SJSA1 (cell line): ENCODE results near the gene UNC13C. TPM values are rescaled to one million over a fixed set of nuclear protein-coding genes. Genes with fewer than 3 reads are reported as not detected.
"Not testable (repeated sequence)": the region's sequence is repeated elsewhere in the genome, so short reads cannot be mapped to it uniquely, and the experiment has no call there.

Source experiments
- DNase-seq, 2 experiments: peaks; one replicate each; pipeline ENCODE4 v3.0.0-alpha.2; 2015 to 2020; ENCODE audit warnings: low spot score in 2 of 2, low read depth in 1 of 2
- H3K27ac ChIP-seq: fragments of 250-450 bp; sonication (Bioruptor Pico); 2 replicates; pipeline ENCODE4 v1.5.1; 2020; ENCODE audit warnings: mild to moderate bottlenecking, moderate library complexity
- H3K27me3 ChIP-seq: fragments of 250-450 bp; sonication (Bioruptor Pico); replicated peaks from 2 replicates; pipeline ENCODE4 v1.5.1; 2020; ENCODE audit warnings: mild to moderate bottlenecking, moderate library complexity
- H3K36me3 ChIP-seq: fragments of 250-450 bp; sonication (Bioruptor Pico); 2 replicates; pipeline ENCODE4 v1.5.1; 2020; ENCODE audit warnings: mild to moderate bottlenecking
- H3K4me1 ChIP-seq: fragments of 250-450 bp; sonication (Bioruptor Pico); replicated peaks from 2 replicates; pipeline ENCODE4 v1.6.1; 2021; ENCODE audit warnings: mild to moderate bottlenecking
- H3K4me3 ChIP-seq: fragments of 250-450 bp; sonication (Bioruptor Pico); 2 replicates; pipeline ENCODE4 v1.5.1; 2020; ENCODE audit warnings: mild to moderate bottlenecking
- H3K9me3 ChIP-seq: fragments of 250-450 bp; sonication (Bioruptor Pico); replicated peaks from 2 replicates; pipeline ENCODE4 v1.5.1; 2020; ENCODE audit warnings: mild to moderate bottlenecking
- total RNA-seq: library from RNA; depleted of rRNA; stranded (reverse); fragments of >200 nt; shearing (Covaris generic); gene quantifications from 2 replicates; pipeline ENCODE4 v1.2.3, GENCODE V29; 2014

Gene UNC13C
- total RNA-seq, 1 experiment from 2014 or later = not detected

GRCh38 chr15:54388746-54389145, 410.5 kb downstream of the UNC13C start:
- no peaks in the 10 kb centered on the region for H3K27me3 ChIP-seq
- H3K4me3 ChIP-seq = no peak overlapping the region
- H3K36me3 ChIP-seq = no peaks in the 10 kb centered on the region
- DNase-seq = no peak
- H3K27ac ChIP-seq = no peak overlapping the region
- H3K9me3 ChIP-seq = 0 out of 2 replicates have a peak, but pooled peaks cover 2% of the 10 kb centered on the region
- H3K4me1 ChIP-seq = no peaks in the 10 kb centered on the region

GRCh38 chr15:54410481-54410880, 432.2 kb downstream of the UNC13C start:
- Histone ChIP-seq H3K36me3 (no peaks in the 10 kb centered on the region), H3K4me1 (no peaks in the 10 kb centered on the region), H3K9me3 (0 out of 2 replicates have a peak, but pooled peaks cover 2% of the 10 kb centered on the region), H3K27ac (no peak overlapping the region), H3K27me3 (no peaks in the 10 kb centered on the region), H3K4me3 (no peak overlapping the region)
- DNase-seq = no peak

GRCh38 chr15:54424171-54424570, 445.9 kb downstream of the UNC13C start:
- no peak for DNase-seq
- H3K9me3 ChIP-seq = no peaks in the 10 kb centered on the region; the same call in 1 of the 2 replicates
- no peaks in the 10 kb centered on the region for H3K4me1 ChIP-seq
- H3K4me3 ChIP-seq = no peak overlapping the region
- no peak overlapping the region for H3K27ac ChIP-seq
- H3K36me3 ChIP-seq = no peaks in the 10 kb centered on the region
- H3K27me3 ChIP-seq = no peaks in the 10 kb centered on the region

GRCh38 chr15:54428596-54428995, 450.4 kb downstream of the UNC13C start:
- H3K9me3 ChIP-seq = no peaks in the 10 kb centered on the region; the same call in none of the 2 replicates
- no peak overlapping the region for H3K4me3 ChIP-seq
- H3K36me3 ChIP-seq = no peaks in the 10 kb centered on the region
- no peaks in the 10 kb centered on the region for H3K4me1 ChIP-seq
- no peak for DNase-seq
- no peak overlapping the region for H3K27ac ChIP-seq
- H3K27me3 ChIP-seq = no peaks in the 10 kb centered on the region

GRCh38 chr15:54450288-54450687, 472.0 kb downstream of the UNC13C start:
- not testable (repeated sequence) for H3K4me1 ChIP-seq, H3K9me3 ChIP-seq, DNase-seq

GRCh38 chr15:54456413-54456812, 478.2 kb downstream of the UNC13C start:
- H3K9me3 ChIP-seq = 0 out of 2 replicates have a peak, but pooled peaks cover 7% of the 10 kb centered on the region
- H3K36me3 ChIP-seq = no peaks in the 10 kb centered on the region
- no peak overlapping the region for H3K4me3 ChIP-seq
- H3K4me1 ChIP-seq = no peaks in the 10 kb centered on the region
- H3K27ac ChIP-seq = no peak overlapping the region
- H3K27me3 ChIP-seq = no peaks in the 10 kb centered on the region
- no peak for DNase-seq

More at GRCh38 chr15:54450288-54450687, 472.0 kb downstream of the UNC13C start:
- H3K36me3 ChIP-seq, H3K4me3 ChIP-seq, H3K27ac ChIP-seq, H3K27me3 ChIP-seq: not testable (repeated sequence)

- H3K27me3 ChIP-seq = no peaks in the 10 kb centered on the region
- peaks cover 13% of the 10 kb centered on the region for H3K9me3 ChIP-seq
- H3K36me3 ChIP-seq = no peaks in the 10 kb centered on the region
- no peak for DNase-seq
- no peak overlapping the region for H3K4me3 ChIP-seq
- H3K4me1 ChIP-seq = no peaks in the 10 kb centered on the region
- H3K27ac ChIP-seq = no peak overlapping the region
Observed at GRCh38 chr15:54462511-54462913, 484.3 kb downstream of the UNC13C start.

GRCh38 chr15:54481819-54482218, 503.6 kb downstream of the UNC13C start:
- Histone ChIP-seq H3K4me1 (no peaks in the 10 kb centered on the region), H3K27ac (no peak overlapping the region), H3K9me3 (peaks cover 4% of the 10 kb centered on the region), H3K27me3 (no peaks in the 10 kb centered on the region), H3K4me3 (no peak overlapping the region), H3K36me3 (no peaks in the 10 kb centered on the region)
- DNase-seq = no peak

- Histone ChIP-seq H3K4me3 (no peak overlapping the region), H3K4me1 (no peaks in the 10 kb centered on the region), H3K36me3 (no peaks in the 10 kb centered on the region), H3K27me3 (no peaks in the 10 kb centered on the region), H3K27ac (no peak overlapping the region), H3K9me3 (peaks cover 4% of the 10 kb centered on the region)
- no peak for DNase-seq
Observed at GRCh38 chr15:54482251-54482650, 504.0 kb downstream of the UNC13C start.

- no peaks in the 10 kb centered on the region for H3K4me1 ChIP-seq
- H3K4me3 ChIP-seq = no peak overlapping the region
- no peaks in the 10 kb centered on the region for H3K27me3 ChIP-seq
- H3K36me3 ChIP-seq = no peaks in the 10 kb centered on the region
- no peak overlapping the region for H3K27ac ChIP-seq
- DNase-seq = no peak
- H3K9me3 ChIP-seq = peaks cover 8% of the 10 kb centered on the region
Observed at GRCh38 chr15:54500330-54500729, 522.1 kb downstream of the UNC13C start.

- no peaks in the 10 kb centered on the region for H3K4me1 ChIP-seq
- H3K27ac ChIP-seq = no peak overlapping the region
- no peaks in the 10 kb centered on the region for H3K36me3 ChIP-seq
- H3K27me3 ChIP-seq = no peaks in the 10 kb centered on the region
- no peak for DNase-seq
- H3K4me3 ChIP-seq = no peak overlapping the region
- peaks cover 8% of the 10 kb centered on the region for H3K9me3 ChIP-seq
Observed at GRCh38 chr15:54502416-54503075, 524.3 kb downstream of the UNC13C start.

GRCh38 chr15:54504695-54505094, 526.5 kb downstream of the UNC13C start:
- no peaks in the 10 kb centered on the region for H3K36me3 ChIP-seq
- H3K27ac ChIP-seq = no peak overlapping the region
- H3K4me3 ChIP-seq = no peak overlapping the region
- no peak for DNase-seq
- H3K4me1 ChIP-seq = no peaks in the 10 kb centered on the region
- no peaks in the 10 kb centered on the region for H3K27me3 ChIP-seq
- H3K9me3 ChIP-seq = peaks cover 8% of the 10 kb centered on the region

- Histone ChIP-seq H3K4me1 (no peaks in the 10 kb centered on the region), H3K36me3 (no peaks in the 10 kb centered on the region), H3K4me3 (no peak overlapping the region), H3K27ac (no peak overlapping the region), H3K27me3 (no peaks in the 10 kb centered on the region), H3K9me3 (peaks cover 8% of the 10 kb centered on the region)
- no peak for DNase-seq
Observed at GRCh38 chr15:54506977-54507524, 528.8 kb downstream of the UNC13C start.

- DNase-seq = no peak
- Histone ChIP-seq H3K27ac (no peak overlapping the region), H3K4me1 (no peaks in the 10 kb centered on the region), H3K4me3 (no peak overlapping the region), H3K27me3 (no peaks in the 10 kb centered on the region), H3K9me3 (no peaks in the 10 kb centered on the region), H3K36me3 (no peaks in the 10 kb centered on the region)
Observed at GRCh38 chr15:54514601-54515000, 536.4 kb downstream of the UNC13C start.
